Kidney (tissue), 14 donors: ENCODE data around the gene CA4. TPM values are rescaled to one million over a fixed set of nuclear protein-coding genes. Genes with fewer than 3 reads are reported as not detected.
A peak's percentile ranks its signal among the peaks of the same experiment; 100 is the strongest.

ENCODE experiments used
- DNase-seq, 5 donors: peaks; one replicate each; pipeline ENCODE4 v3.0.0-alpha.2; 2013 to 2020
- FAIRE-seq: peaks from 2 replicates; lab custom pipeline; 2012; peaks lifted over from hg19 to GRCh38; lab: Jason Lieb, UNC
- H3K27ac ChIP-seq, 2 donors: one replicate each; pipeline ENCODE4 v1.7.0; 2013; ENCODE audit warnings: low read depth in 2 of 2, low read length in 2 of 2, inconsistent platforms in 1 of 2
- H3K27me3 ChIP-seq: one replicate; pipeline ENCODE4 v1.7.1; 2013; ENCODE audit warnings: low read length, inconsistent platforms; ENCODE audit not compliant: control insufficient read depth, insufficient read depth
- H3K36me3 ChIP-seq, 3 donors: one replicate each; pipeline versions ENCODE4 v1.7.0 to v1.7.1; 2013; ENCODE audit warnings: low read length in 3 of 3, control low read depth in 1 of 3, inconsistent platforms in 1 of 3; ENCODE audit not compliant: insufficient read depth in 3 of 3, control insufficient read depth in 2 of 3
- H3K4me1 ChIP-seq, 3 donors: one replicate each; pipeline versions ENCODE4 v1.7.0 to v1.7.1; 2013; ENCODE audit warnings: low read length in 3 of 3, inconsistent platforms in 1 of 3, low read depth in 1 of 3; ENCODE audit not compliant: control insufficient read depth in 2 of 3, insufficient read depth in 2 of 3
- H3K4me3 ChIP-seq, 3 donors: one replicate each; pipeline versions ENCODE4 v1.7.0 to v1.8.1; 2013; ENCODE audit warnings: low read length in 3 of 3, control low read depth in 1 of 3, inconsistent platforms in 1 of 3
- H3K9ac ChIP-seq, 3 donors: one replicate each; pipeline versions ENCODE4 v1.7.0 to v1.7.1; 2013; ENCODE audit warnings: low read length in 3 of 3, control low read depth in 1 of 3, inconsistent platforms in 1 of 3
- H3K9me3 ChIP-seq, 3 donors: one replicate each; pipeline versions ENCODE4 v1.7.0 to v1.7.1; 2013; ENCODE audit warnings: low read length in 3 of 3, control low read depth in 1 of 3, inconsistent platforms in 1 of 3; ENCODE audit not compliant: control insufficient read depth in 2 of 3, insufficient read depth in 1 of 3
- CTCF ChIP-seq: IDR thresholded peaks from 3 replicates; pipeline ENCODE4 v1.5.1; 2012; ENCODE audit warnings: mild to moderate bottlenecking, moderate library complexity, borderline replicate concordance; ENCODE audit not compliant: insufficient read depth; ENCODE audit errors: extremely low read depth
- intact Hi-C: fragments of 100-400 bp; cut with DNase I; formaldehyde crosslinking; loops from one replicate; pipeline ENCODE4 v1.11.1; 2022
- polyA plus RNA-seq: library from polyadenylated mRNA; stranded (reverse); fragments of 350-450 nt; fragmentation: Illumina TruSeq; extraction: RNeasy Lipid Tissue Mini Kit (QIAGEN cat#74804); gene quantifications from one replicate; pipeline ENCODE4 v1.2.3, GENCODE V29; 2014; ENCODE audit warnings: low read depth, low replicate concordance; ENCODE audit not compliant: insufficient read depth
- total RNA-seq: library from RNA; stranded (reverse); fragmentation: NEBNext Ultra II Directional; extraction: Animal tissue kit (Norgen Biotek cat#: 25700); gene quantifications from one replicate; pipeline ENCODE4 v1.2.1, GENCODE V29; 2021
- donor health status: control.
- donor health status: control.
- donor health status: control.
- donor health status: control.
- donor health status: control.
- donor health status: DM: yes; HTN: yes; CAD: no.
- donor health status: Normal renal cell carcinoma (clear cell type).

The CA4 gene
- total and polyA plus RNA-seq, 2 donors from 2014 or later, result 25.3 to 102 TPM

GRCh38 chr17:60145006-60145935 is 4.5 kb upstream of the CA4 start:
- Histone ChIP-seq H3K36me3 (no peaks in the 10 kb centered on the region), H3K9ac (no peak overlapping the region), H3K9me3 (no peaks in the 10 kb centered on the region), H3K27ac (no peak overlapping the region), H3K4me3 (no peak overlapping the region), H3K27me3 (peaks cover 16% of the 10 kb centered on the region), H3K4me1 (peaks cover 0 to 13% (median 12%) of the 10 kb centered on the region in 3 donors)
- no peak for TF ChIP-seq CTCF
- DNase-seq, result peak in 1 of 5 donors; percentile 16
- intact Hi-C loops, result no loop called here
- FAIRE-seq, result no peak

- Histone ChIP-seq H3K9me3 (no peaks in the 10 kb centered on the region), H3K4me3 (no peak overlapping the region), H3K27ac (no peak overlapping the region), H3K27me3 (peaks cover 6% of the 10 kb centered on the region), H3K9ac (no peak overlapping the region), H3K4me1 (peaks cover 0 to 13% (median 13%) of the 10 kb centered on the region in 3 donors), H3K36me3 (no peaks in the 10 kb centered on the region)
- no peak for FAIRE-seq
- TF ChIP-seq CTCF, result no peak
- intact Hi-C loops, result no loop called here
- no peak for DNase-seq
Measured at GRCh38 chr17:60146206-60146605, 3.6 kb upstream of the CA4 start.

- no peak overlapping the region for H3K4me3 ChIP-seq
- H3K9ac ChIP-seq, result no peak overlapping the region
- no peak overlapping the region for H3K27ac ChIP-seq
- H3K4me1 ChIP-seq, result peaks cover 0 to 11% (median 7%) of the 10 kb centered on the region in 3 donors
- DNase-seq, result peak in 1 of 5 donors; percentile 43
- TF ChIP-seq CTCF, result no peak
- intact Hi-C loops, result no loop called here
- H3K36me3 ChIP-seq, result no peaks in the 10 kb centered on the region
- peaks cover 6% of the 10 kb centered on the region for H3K27me3 ChIP-seq
- FAIRE-seq, result no peak
- no peaks in the 10 kb centered on the region for H3K9me3 ChIP-seq
Measured at GRCh38 chr17:60147553-60148223, 2.1 kb upstream of the CA4 start.
